Thyroid gland (tissue), 4 donors: ENCODE data around the gene OAS3.

ENCODE experiments used
- POLR2A ChIP-seq, 2 donors: fragments of 450-650 bp; IDR thresholded peaks; one replicate each; pipeline ENCODE4 v1.6.1; 2017; ENCODE audit warnings: antibody characterized with exemption in 2 of 2, mild to moderate bottlenecking in 2 of 2, moderate library complexity in 1 of 2
- TF ChIP-seq, protein P1 (sequence below), 6 experiments: fragments of 200-600 bp in 3 of 6; fragments of 450-650 bp in 3 of 6; sonication (generic) in 3 of 6; IDR thresholded peaks; one replicate each; pipeline ENCODE4 v1.5.1; 2016 to 2019; ENCODE audit warnings: antibody characterized with exemption in 6 of 6, mild to moderate bottlenecking in 2 of 6, inconsistent platforms in 1 of 6, moderate library complexity in 1 of 6

DNA sequence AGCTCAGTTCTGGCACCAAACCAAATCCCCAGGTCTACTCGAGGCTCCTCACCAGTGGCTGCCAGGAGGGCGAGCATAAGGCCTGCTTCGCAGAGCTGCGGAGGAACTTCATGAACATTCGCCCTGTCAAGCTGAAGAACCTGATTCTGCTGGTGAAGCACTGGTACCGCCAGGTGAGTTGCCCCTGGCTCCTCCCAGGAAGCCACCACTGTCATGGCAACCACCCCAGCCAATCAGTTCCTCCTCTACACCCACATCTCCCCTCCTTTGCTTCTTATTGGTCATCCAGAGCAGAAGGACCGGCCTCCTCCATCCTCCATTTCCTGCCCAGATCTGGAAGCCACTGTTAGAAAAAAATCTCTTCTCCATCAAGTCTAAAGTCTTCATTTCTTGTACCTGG is 22.8 kb downstream of the OAS3 start:
- no peak for TF ChIP-seq POLR2A (IDR thresholded peaks at IDR 0.05)
- TF ChIP-seq, protein P1, sequence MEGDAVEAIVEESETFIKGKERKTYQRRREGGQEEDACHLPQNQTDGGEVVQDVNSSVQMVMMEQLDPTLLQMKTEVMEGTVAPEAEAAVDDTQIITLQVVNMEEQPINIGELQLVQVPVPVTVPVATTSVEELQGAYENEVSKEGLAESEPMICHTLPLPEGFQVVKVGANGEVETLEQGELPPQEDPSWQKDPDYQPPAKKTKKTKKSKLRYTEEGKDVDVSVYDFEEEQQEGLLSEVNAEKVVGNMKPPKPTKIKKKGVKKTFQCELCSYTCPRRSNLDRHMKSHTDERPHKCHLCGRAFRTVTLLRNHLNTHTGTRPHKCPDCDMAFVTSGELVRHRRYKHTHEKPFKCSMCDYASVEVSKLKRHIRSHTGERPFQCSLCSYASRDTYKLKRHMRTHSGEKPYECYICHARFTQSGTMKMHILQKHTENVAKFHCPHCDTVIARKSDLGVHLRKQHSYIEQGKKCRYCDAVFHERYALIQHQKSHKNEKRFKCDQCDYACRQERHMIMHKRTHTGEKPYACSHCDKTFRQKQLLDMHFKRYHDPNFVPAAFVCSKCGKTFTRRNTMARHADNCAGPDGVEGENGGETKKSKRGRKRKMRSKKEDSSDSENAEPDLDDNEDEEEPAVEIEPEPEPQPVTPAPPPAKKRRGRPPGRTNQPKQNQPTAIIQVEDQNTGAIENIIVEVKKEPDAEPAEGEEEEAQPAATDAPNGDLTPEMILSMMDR (IDR thresholded peaks at IDR 0.05), result no peak
